Effector CD8-positive, alpha-beta T cell (primary cell): Measurements from ENCODE around the gene SCAMP2.
"Not testable (repeated sequence)": the region's sequence is repeated elsewhere in the genome, so short reads cannot be mapped to it uniquely, and the experiment has no call there.

ENCODE experiments used
- DNase-seq: peaks from one replicate; lab custom pipeline; 2025; lab: John Stamatoyannopoulos, UW
- total RNA-seq, 4 experiments: gene quantifications; one replicate each; lab custom pipeline; 2026; lab: John Stamatoyannopoulos, UW

The SCAMP2 gene, protein sequence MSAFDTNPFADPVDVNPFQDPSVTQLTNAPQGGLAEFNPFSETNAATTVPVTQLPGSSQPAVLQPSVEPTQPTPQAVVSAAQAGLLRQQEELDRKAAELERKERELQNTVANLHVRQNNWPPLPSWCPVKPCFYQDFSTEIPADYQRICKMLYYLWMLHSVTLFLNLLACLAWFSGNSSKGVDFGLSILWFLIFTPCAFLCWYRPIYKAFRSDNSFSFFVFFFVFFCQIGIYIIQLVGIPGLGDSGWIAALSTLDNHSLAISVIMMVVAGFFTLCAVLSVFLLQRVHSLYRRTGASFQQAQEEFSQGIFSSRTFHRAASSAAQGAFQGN
- total RNA-seq: 119 to 151 (median 128) reads per million in 4 experiments

GRCh38 chr15:74873036-74873755 is at the start of gene SCAMP2:
Gene SCAMP2, minus strand, starts transcription at chr15:74873365. Its CDS starts 110 bp downstream, at chr15:74873255.
- DNase-seq: peak; percentile 85

DNA sequence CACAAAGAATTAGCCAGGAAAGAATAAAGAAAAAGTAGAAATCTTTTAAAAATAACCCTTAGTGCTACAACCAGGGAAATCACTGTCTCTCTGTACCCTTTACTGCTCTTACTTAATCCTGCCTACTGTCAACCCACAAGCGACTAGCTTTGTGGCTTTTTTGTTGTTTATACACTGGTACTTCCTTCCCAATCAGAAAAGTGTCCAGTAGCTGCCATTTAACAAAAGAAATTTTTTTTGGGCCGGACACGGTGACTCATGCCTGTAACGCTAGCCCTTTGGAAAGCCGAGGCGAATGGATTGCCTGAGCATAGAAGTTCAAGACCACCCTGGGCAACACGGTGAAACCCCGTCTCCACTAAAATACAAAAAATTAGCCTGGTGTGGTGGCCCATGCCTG is 47.3 kb upstream of the SCAMP2 start:
- no peak for DNase-seq

GRCh38 chr15:74917676-74918075 is 44.5 kb upstream of the SCAMP2 start:
- no peak for DNase-seq

DNA sequence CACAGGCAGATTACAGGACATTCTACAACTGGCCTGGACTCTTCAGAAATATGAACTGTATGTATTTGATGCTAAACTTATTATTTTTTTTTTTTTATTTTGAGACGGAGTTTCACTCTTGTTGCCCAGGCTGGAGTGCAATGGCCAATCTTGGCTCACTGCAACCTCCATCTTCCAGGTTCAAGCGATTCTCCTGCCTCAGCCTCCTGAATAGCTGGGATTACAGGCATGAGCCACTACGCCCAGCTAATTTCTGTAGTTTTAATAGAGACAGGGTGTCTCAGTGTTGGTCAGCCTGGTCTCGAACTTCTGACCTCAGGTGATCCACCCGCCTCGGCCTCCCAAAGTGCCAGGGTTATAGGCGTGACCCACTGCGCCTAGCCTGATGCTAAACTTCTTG is 40.6 kb upstream of the SCAMP2 start:
- not testable (repeated sequence) for DNase-seq

DNA sequence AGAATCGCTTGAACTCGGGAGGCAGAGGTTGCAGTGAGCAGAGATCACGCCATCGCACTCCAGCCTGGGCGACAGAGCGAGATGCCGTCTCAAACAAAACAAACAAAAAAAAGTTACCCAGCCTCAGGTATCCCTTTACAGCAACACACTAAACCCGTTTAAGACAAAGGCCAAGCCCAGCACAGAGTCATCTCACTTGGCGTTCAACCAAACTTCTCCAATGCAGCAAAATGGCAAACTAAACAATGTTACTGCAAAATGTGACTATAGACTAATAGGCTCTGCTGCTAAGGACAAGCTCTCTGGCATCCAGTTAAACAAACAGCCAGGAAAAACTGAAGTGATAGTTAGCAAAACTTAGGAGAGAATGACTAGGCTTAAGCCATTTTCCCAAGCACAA is 39.9 kb upstream of the SCAMP2 start:
- DNase-seq: no peak

DNA sequence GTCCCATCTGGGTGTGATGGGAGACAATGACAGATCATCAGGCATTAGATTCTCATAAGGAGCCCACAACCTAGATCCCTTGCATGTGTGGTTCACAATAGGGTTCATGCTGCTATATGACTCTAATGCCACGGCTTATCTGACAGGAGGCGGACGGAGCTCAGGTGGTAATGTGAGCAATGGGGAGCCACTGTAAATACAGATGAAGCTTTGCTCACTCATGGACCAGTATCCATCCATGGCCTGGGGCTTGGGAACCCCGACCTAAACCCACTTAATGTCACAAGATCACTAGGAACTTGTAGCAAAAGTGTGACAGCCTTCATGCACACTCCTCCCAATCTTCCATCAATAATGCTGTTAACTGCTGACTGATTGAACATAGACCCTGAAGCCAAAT is 35.5 kb upstream of the SCAMP2 start:
- no peak for DNase-seq

- DNase-seq: no peak
Measured at GRCh38 chr15:74907163-74907870, 34.2 kb upstream of the SCAMP2 start.

- DNase-seq: peak; percentile 48
Measured at GRCh38 chr15:74906450-74907162, 33.4 kb upstream of the SCAMP2 start, which contains the start of gene FAM219B. Gene FAM219B, minus strand, starts transcription at chr15:74906851. Its CDS starts 51 bp downstream, at chr15:74906800.

- DNase-seq: no peak
Measured at GRCh38 chr15:74906067-74906449, 32.9 kb upstream of the SCAMP2 start.

DNA sequence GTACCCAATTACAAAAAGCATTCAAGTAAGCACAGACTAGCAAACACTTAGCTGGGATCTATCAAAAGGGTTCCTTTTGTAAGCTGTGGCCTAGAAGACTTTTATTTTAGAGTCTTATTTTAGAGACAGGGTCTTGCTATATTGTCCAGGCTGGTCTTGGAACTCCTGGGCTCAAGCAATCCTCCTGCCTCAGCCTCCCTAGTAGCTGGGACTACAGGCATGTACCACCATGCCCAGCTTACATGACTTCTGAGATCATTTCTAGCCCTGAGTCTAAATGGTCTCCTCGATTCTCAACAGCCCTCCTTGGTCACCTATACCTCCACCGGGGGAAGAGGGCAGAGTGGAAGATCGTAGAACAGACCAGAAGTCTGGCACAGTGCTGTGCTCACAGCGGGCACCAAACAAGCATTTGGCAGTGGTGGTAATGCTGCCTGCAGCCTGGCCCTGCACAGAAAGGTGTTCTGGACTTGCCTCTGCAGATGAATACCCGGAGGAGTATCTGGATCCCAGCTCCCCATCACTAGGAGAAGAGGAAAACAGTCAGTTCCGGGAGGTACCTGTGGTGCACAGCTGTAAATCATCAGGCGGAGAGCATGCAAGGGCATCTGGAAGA is 31.1 kb upstream of the SCAMP2 start:
- no peak for DNase-seq

DNA sequence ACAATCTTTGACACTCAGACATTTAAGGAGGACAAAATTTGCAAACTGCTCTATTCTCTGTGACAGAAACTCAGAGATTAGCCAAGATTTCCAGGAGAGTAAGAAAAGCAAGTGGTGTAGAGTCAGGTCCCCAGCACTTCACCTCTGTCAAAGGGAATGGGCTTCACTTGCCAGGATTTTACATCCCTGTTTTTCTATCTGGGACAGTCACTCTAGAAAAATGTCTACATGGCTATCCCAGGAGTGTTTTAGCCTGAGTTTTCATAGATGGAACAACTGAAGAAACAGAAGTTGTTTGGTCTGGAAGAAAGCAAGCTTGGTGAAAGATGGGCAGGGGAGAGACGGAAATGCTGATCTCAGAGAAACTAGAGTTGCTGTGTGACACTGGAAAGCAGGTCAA is 30.5 kb upstream of the SCAMP2 start:
- DNase-seq: no peak

GRCh38 chr15:74902295-74903075 is 29.3 kb upstream of the SCAMP2 start:
- no peak for DNase-seq

DNA sequence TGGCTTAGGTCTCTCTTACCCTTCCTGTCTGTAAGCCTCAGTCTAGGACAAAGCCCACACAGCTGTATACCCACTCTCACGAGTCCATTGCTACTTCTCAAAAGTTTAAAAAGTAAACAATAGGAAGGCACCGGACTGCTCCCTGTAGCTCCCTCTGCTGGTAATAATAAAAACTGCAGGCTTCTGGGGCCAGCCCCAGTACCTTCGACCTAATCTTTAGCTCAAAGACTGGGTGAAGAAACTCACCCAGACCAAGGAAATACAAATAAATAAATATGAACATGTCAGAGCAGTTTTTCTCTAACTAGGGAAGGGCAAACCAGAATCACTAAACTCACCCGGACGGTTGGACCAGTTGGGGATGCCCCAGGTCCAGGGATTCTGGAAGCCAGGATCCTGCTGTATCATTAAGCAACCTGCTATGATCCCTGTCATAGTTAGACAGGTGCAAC is 28.5 kb upstream of the SCAMP2 start:
- peak; percentile 18 for DNase-seq

DNA sequence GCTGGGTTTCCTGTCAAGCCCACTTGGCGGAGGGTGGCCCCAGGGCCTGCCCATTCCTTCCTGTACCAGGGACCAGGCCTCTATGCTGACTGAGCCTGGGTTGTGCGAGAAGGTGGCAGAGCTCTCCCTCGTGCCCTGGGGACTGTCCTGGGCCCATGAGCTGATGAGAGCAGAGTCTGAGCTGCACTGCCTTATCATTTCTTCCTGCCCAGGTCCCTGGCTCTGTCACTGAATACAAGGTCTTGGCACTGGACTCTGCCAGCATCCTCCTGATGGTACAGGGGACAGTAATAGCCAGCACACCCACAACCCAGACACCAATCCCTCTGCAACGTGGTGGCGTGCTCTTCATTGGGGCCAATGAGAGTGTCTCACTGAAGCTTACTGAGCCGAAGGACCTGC is 24.1 kb upstream of the SCAMP2 start:
- DNase-seq: no peak

DNA sequence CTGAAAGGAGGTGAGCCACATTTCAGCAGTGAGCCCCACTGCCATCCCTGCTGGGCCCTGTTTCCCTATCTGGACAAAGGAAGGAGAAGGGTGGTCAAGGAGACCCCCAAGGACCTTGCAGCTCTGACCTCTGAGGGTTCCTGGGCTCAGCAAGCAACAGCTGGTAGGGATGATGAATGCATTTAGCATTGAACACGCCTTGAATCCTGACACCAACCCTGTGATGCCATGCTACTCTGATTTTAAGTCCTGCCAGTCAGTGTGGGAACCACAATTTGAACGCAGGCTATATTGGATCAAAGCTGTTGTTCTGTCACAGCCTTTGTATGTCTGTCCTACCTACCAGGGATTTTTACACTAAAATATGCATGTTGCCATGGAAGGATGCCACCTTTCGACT is 23.2 kb upstream of the SCAMP2 start:
- no peak for DNase-seq

GRCh38 chr15:74895830-74896229 is 22.7 kb upstream of the SCAMP2 start:
- no peak for DNase-seq

DNA sequence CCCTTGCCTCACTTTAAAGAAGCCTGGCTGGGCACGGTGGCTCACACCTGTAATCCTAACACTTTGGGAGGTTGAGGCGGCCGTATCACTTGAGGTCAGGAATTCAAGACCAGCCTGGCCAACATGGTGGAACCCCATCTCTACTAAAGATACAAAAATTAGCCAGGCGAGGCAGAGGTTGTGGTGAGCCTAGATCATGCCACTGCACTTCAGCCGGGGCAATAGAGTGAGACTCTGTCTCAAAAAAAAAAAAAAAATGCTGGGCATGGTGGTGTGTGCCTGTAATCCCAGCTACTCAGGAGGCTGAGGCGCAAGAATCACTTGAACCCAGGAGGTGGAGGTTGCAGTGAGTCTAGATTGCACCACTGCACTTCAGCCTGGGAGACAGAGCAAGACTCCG is 21.2 kb upstream of the SCAMP2 start:
- not testable (repeated sequence) for DNase-seq

DNA sequence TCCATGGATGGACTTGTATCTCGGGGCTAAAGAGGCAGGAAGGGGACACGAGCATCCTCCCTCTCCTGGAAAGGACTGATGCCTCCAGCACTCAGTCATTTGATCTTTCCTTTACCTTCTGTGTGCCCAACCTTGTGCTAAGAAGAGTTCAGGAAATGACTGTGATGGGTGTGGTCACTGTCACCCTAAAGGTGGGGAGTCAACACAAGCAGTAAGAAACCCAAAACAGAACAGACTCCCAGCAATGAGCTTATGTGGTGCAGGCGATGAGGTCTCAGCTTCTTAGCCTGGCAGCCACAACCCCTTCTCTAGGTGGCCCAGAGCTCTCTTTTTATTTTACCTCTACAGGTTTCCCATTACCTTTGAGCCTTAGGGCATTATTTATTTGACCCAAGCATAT is 20.5 kb upstream of the SCAMP2 start:
- no peak for DNase-seq

DNA sequence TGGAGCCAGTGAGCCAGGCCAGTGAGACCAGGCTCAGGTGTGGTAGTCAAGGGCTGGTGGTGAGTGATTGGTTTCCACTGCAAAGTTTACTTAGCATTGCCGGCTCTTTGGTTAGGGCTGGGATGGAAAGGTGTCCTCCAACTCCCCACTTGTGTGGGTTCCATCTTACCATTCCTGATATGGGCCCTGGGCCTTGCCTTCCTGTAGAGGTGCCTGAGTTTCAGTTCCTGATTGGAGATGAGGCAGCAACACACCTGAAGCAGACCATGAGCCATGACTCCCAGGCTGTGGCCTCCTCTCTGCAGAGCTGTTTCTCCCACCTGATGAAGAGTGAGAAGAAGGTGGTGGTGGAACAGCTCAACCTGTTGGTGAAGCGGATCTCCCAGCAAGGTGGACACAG is 19.8 kb upstream of the SCAMP2 start:
- DNase-seq: no peak

DNA sequence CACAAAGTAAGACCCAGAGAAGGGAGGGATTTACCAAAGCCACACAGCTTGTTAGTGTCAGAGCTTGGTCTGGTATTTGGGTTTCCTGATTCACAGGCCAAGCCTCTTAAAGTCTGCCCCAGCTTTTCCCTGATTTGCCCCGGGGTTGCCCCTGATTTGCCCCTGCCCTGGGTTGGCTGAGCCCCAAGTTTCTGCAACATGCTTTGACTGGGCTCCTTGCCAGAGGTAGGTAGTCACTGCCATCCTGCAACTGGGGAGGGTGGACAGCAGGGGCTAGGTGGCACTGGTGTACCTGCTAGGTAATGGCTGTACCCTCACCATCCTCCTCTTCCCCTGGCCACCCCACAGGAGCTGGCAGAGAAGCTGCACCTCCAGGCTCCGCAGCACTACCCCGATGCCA is 19.1 kb upstream of the SCAMP2 start:
- DNase-seq: no peak

- DNase-seq: no peak
Measured at GRCh38 chr15:74891469-74891868, 18.3 kb upstream of the SCAMP2 start.
